Coronary artery (tissue), 2 donors: ENCODE measurements around the gene PXMP4.
A peak's percentile ranks its signal among the peaks of the same experiment; 100 is the strongest.
"Not testable (repeated sequence)": the region's sequence is repeated elsewhere in the genome, so short reads cannot be mapped to it uniquely, and the experiment has no call there.

ENCODE experiments used
- DNase-seq: peaks from one replicate; pipeline ENCODE4 v3.0.0-alpha.2; 2017; ENCODE audit warnings: low spot score
- H3K27ac ChIP-seq, 2 donors: fragments of 200-600 bp; sonication (generic); one replicate each; pipeline ENCODE4 v1.5.1; 2016 to 2019
- H3K4me3 ChIP-seq: fragments of 200-600 bp; sonication (generic); 2 replicates; pipeline ENCODE4 v1.5.1; 2016; ENCODE audit warnings: mild to moderate bottlenecking, moderate library complexity
- CTCF ChIP-seq: fragments of 200-600 bp; sonication (generic); IDR thresholded peaks from one replicate; pipeline ENCODE4 v1.5.1; 2019; ENCODE audit warnings: antibody characterized with exemption

The PXMP4 gene

GRCh38 chr20:33704197-33704924 lies 15.7 kb downstream of the PXMP4 start:
- TF ChIP-seq CTCF, result no peak
- no peak overlapping the region for H3K4me3 ChIP-seq
- no peak for DNase-seq
- H3K27ac ChIP-seq, result no peak overlapping the region

GRCh38 chr20:33703498-33704137 lies 16.5 kb downstream of the PXMP4 start:
- no peak for TF ChIP-seq CTCF

GRCh38 chr20:33702861-33703260 lies 17.2 kb downstream of the PXMP4 start:
- TF ChIP-seq CTCF, result no peak
- H3K4me3 ChIP-seq, result no peak overlapping the region
- DNase-seq, result no peak
- no peak overlapping the region for H3K27ac ChIP-seq

More at GRCh38 chr20:33703498-33704137, 16.5 kb downstream of the PXMP4 start:
- no peak overlapping the region for H3K4me3 ChIP-seq
- no peak overlapping the region for H3K27ac ChIP-seq
- no peak for DNase-seq

GRCh38 chr20:33701629-33702450 lies 18.3 kb downstream of the PXMP4 start:
- H3K27ac ChIP-seq, result no peak overlapping the region
- DNase-seq, result no peak
- no peak overlapping the region for H3K4me3 ChIP-seq
- no peak for TF ChIP-seq CTCF

GRCh38 chr20:33700696-33701441 lies 19.2 kb downstream of the PXMP4 start:
- not testable (repeated sequence) for H3K4me3 ChIP-seq, DNase-seq, H3K27ac ChIP-seq

- not testable (repeated sequence) for H3K27ac ChIP-seq, DNase-seq, H3K4me3 ChIP-seq
Observed at GRCh38 chr20:33698966-33699365, 21.1 kb downstream of the PXMP4 start.

GRCh38 chr20:33697129-33697528 lies 23.0 kb downstream of the PXMP4 start:
- no peak for TF ChIP-seq CTCF
- Histone ChIP-seq H3K4me3 (no peak overlapping the region), H3K27ac (peak overlapping the region; percentile 57 to 79)
- DNase-seq, result no peak
